ENCODE data around the gene KRT71. TPM values are rescaled to one million over a fixed set of nuclear protein-coding genes. Genes with fewer than 3 reads are reported as not detected.

Gene KRT71
- total RNA-seq, 1 experiment from 2014 or later = not detected

DNA sequence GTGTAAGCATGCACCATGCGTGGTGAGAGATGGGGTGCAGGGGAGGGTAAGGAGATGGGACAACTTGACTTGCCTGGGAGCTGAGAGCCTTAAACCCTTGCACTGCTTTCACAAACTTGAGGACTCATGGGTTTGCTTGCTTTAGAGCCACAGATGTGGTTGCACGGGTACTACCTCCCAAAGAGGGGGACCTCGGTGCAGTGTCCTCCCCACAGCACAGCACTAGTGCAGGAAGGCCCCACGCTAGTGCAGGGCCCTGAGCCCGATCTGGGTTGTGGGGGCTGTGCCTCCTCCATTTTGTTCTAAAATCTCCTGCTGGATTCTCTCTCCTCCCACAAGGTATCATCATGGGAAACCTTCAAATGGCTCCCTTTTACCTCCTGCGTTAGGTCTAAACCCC lies 37.1 kb upstream of the KRT71 start (continued):
- TF ChIP-seq FOSL1 (IDR thresholded peaks at IDR 0.05; ENCODE audit: low read depth) (no peak), CEBPB (IDR thresholded peaks at IDR 0.05; ENCODE audit: low read depth) (no peak), YY1 (IDR thresholded peaks at IDR 0.05; ENCODE audit: extremely low read depth, insufficient replicate concordance, low read depth, low read length) (no peak), JUND (IDR thresholded peaks at IDR 0.05) (no peak), RAD21 (IDR thresholded peaks at IDR 0.05; ENCODE audit: low read depth) (no peak), ZNF274 (IDR thresholded peaks at IDR 0.05; ENCODE audit: low read depth, low read length) (no peak), ELF1 (IDR thresholded peaks at IDR 0.05; ENCODE audit: borderline replicate concordance, low read depth) (no peak), POLR2AphosphoS5 (IDR thresholded peaks at IDR 0.05; ENCODE audit: low read depth, low read length) (no peak), SRF (IDR thresholded peaks at IDR 0.05; ENCODE audit: low read depth) (no peak), SIN3A (IDR thresholded peaks at IDR 0.05; ENCODE audit: low read depth) (no peak), EZH2 (IDR thresholded peaks at IDR 0.05) (no peak)
- TF ChIP-seq, protein P1, sequence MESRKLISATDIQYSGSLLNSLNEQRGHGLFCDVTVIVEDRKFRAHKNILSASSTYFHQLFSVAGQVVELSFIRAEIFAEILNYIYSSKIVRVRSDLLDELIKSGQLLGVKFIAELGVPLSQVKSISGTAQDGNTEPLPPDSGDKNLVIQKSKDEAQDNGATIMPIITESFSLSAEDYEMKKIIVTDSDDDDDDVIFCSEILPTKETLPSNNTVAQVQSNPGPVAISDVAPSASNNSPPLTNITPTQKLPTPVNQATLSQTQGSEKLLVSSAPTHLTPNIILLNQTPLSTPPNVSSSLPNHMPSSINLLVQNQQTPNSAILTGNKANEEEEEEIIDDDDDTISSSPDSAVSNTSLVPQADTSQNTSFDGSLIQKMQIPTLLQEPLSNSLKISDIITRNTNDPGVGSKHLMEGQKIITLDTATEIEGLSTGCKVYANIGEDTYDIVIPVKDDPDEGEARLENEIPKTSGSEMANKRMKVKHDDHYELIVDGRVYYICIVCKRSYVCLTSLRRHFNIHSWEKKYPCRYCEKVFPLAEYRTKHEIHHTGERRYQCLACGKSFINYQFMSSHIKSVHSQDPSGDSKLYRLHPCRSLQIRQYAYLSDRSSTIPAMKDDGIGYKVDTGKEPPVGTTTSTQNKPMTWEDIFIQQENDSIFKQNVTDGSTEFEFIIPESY (IDR thresholded peaks at IDR 0.05; ENCODE audit: extremely low read depth, insufficient replicate concordance, low read length) = no peak

DNA sequence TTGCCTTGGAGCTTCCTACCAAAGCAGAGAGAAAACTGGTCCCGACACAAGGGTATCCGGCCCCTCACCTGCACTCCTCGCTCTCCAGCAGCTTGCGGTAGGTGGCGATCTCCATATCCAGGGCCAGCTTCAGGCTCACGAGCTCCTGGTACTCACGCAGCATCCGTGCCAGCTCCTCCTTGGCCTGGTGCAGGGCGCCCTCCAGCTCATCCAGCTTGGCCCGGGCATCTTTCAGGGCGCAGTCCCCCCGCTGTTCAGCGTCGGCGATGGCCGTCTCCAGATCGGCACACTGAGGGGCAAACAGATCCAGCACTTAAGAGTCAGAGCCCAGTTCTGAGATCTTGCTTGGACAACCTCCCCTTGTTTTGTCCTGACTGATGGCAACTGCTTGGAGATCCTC lies 34.6 kb upstream of the KRT71 start:
- Histone ChIP-seq H2AFZ (ENCODE audit: low read depth, low read length, poor library complexity, severe bottlenecking) (no peak overlapping the region), H3K4me3 (replicated peaks in 1 of 2; ENCODE audit: low read depth in 1 of 2, low read length in 2 of 2) (no peak overlapping the region), H3K27me3 (ENCODE audit: insufficient read depth, low read length) (no peaks in the 10 kb centered on the region), H3K9ac (ENCODE audit: low read length) (no peak overlapping the region), H3K9me3 (ENCODE audit: control insufficient read depth in 1 of 2, insufficient read depth in 1 of 2, low read depth in 1 of 2, low read length in 2 of 2) (no peaks in the 10 kb centered on the region), H3K79me2 (ENCODE audit: insufficient read depth, low read length) (no peaks in the 10 kb centered on the region), H3K9me2 (ENCODE audit: insufficient read depth) (no peaks in the 10 kb centered on the region), H3K4me2 (ENCODE audit: low read length) (no peak overlapping the region), H3K4me1 (ENCODE audit: control insufficient read depth in 1 of 2, insufficient read depth in 2 of 2, low read length in 2 of 2) (peaks cover 0 to 8% of the 10 kb centered on the region in 2 experiments; a peak in 1 of 4 replicates), H3K27ac (ENCODE audit: low read depth, low read length) (no peak overlapping the region), H4K20me1 (ENCODE audit: insufficient read depth) (no peaks in the 10 kb centered on the region), H3K36me3 (ENCODE audit: control insufficient read depth in 1 of 2, insufficient read depth in 2 of 2, low read length in 2 of 2) (no peaks in the 10 kb centered on the region)
- intact Hi-C loops (cut with micrococcal nuclease) = no loop called here
- DNase-seq (ENCODE audit: low read depth, low spot score) (no peak), ATAC-seq (no peak)
- RAD21 ChIA-PET (ENCODE audit: low non-redundant PET in 1 of 2, low total read pairs in 2 of 2, uncharacterized antibody in 2 of 2, unreplicated experiment in 2 of 2) = no interaction called here
- CTCF ChIA-PET = interaction anchor here (2.3 kb wide), 2 partner anchors 278 to 292 kb away, joined by 7 to 17 read pairs; no protein-coding TSS in a partner anchor
- no TSS peak for BruUV-seq (replicated peaks)
- POLR2A ChIA-PET = no interaction called here
- TF ChIP-seq TCF7L2 (IDR thresholded peaks at IDR 0.05; ENCODE audit: borderline replicate concordance, extremely low read depth, insufficient read depth, insufficient read length) (no peak), RAD21 (IDR thresholded peaks at IDR 0.05; ENCODE audit: low read depth) (no peak), EZH2 (IDR thresholded peaks at IDR 0.05) (no peak), JUND (IDR thresholded peaks at IDR 0.05) (no peak), SIN3A (IDR thresholded peaks at IDR 0.05; ENCODE audit: low read depth) (no peak), POLR2AphosphoS5 (IDR thresholded peaks at IDR 0.05; ENCODE audit: low read depth, low read length) (no peak), POLR2A (IDR thresholded peaks at IDR 0.05; ENCODE audit: borderline replicate concordance, extremely low read depth, insufficient read depth, insufficient read length) (no peak), FOSL1 (IDR thresholded peaks at IDR 0.05; ENCODE audit: low read depth) (no peak), SP1 (IDR thresholded peaks at IDR 0.05; ENCODE audit: low read depth) (no peak), EGR1 (IDR thresholded peaks at IDR 0.05; ENCODE audit: low read depth) (no peak), SRF (IDR thresholded peaks at IDR 0.05; ENCODE audit: low read depth) (no peak), CBX3 (IDR thresholded peaks at IDR 0.05; ENCODE audit: low read depth) (no peak)
- TF ChIP-seq, protein P2, sequence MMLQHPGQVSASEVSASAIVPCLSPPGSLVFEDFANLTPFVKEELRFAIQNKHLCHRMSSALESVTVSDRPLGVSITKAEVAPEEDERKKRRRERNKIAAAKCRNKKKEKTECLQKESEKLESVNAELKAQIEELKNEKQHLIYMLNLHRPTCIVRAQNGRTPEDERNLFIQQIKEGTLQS (IDR thresholded peaks at IDR 0.05) = no peak
- TF ChIP-seq, protein P3, sequence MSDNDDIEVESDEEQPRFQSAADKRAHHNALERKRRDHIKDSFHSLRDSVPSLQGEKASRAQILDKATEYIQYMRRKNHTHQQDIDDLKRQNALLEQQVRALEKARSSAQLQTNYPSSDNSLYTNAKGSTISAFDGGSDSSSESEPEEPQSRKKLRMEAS (IDR thresholded peaks at IDR 0.05) = no peak
- TF ChIP-seq, protein P4, sequence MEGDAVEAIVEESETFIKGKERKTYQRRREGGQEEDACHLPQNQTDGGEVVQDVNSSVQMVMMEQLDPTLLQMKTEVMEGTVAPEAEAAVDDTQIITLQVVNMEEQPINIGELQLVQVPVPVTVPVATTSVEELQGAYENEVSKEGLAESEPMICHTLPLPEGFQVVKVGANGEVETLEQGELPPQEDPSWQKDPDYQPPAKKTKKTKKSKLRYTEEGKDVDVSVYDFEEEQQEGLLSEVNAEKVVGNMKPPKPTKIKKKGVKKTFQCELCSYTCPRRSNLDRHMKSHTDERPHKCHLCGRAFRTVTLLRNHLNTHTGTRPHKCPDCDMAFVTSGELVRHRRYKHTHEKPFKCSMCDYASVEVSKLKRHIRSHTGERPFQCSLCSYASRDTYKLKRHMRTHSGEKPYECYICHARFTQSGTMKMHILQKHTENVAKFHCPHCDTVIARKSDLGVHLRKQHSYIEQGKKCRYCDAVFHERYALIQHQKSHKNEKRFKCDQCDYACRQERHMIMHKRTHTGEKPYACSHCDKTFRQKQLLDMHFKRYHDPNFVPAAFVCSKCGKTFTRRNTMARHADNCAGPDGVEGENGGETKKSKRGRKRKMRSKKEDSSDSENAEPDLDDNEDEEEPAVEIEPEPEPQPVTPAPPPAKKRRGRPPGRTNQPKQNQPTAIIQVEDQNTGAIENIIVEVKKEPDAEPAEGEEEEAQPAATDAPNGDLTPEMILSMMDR (IDR thresholded peaks at IDR 0.05 in 2 of 3, conservative IDR thresholded peaks at IDR 0.05 in 1 of 3; ENCODE audit: borderline replicate concordance in 1 of 3, insufficient read depth in 1 of 3, low read depth in 2 of 3, low read length in 2 of 3) = no peak
- TF ChIP-seq, protein P1 (IDR thresholded peaks at IDR 0.05; ENCODE audit: extremely low read depth, insufficient replicate concordance, low read length) = no peak
